IMR-90 (cell line): ENCODE measurements around the gene ZBTB7B. TPM values are rescaled to one million over a fixed set of nuclear protein-coding genes. Genes with fewer than 3 reads are reported as not detected.
A peak's percentile ranks its signal among the peaks of the same experiment; 100 is the strongest.

Experiments used
- ATAC-seq: fragments of 200-7000 bp; cut with Tn5 transposase; 2 replicates; pipeline ENCODE4 v1.9.1; 2020; ENCODE audit warnings: low read depth, mild to moderate bottlenecking, moderate library complexity
- BruUV-seq: library from RNA; stranded (reverse); fragments of 400-500 nt; replicated peaks from 2 replicates; lab custom pipeline; 2021; lab: Mats Ljungman, UMichigan
- CTCF ChIA-PET: fragments of 300-600 bp; formaldehyde crosslinking; extraction: SDS; loops from one replicate; lab custom pipeline; 2021; ENCODE audit warnings: antibody characterized with exemption; lab: Yijun Ruan, JAX
- POLR2A ChIA-PET: fragments of 300-600 bp; sonication (Branson Sonifier 250); formaldehyde crosslinking; loops from one replicate; lab custom pipeline; 2022; ENCODE audit warnings: antibody characterized with exemption; ENCODE audit not compliant: unreplicated experiment; lab: Charles Lee
- DNase-seq: peaks from one replicate; pipeline ENCODE4 v3.0.0; 2013
- H2AFZ ChIP-seq: replicated peaks from 2 replicates; pipeline ENCODE3; 2013; ENCODE audit warnings: low read length, mild to moderate bottlenecking; ENCODE audit not compliant: poor library complexity
- H2AK5ac ChIP-seq: 2 replicates; pipeline ENCODE4 v1.6.1; 2013; ENCODE audit warnings: low read depth, low read length, inconsistent platforms
- H2AK9ac ChIP-seq: replicated peaks from 2 replicates; pipeline ENCODE3; 2013; ENCODE audit warnings: mild to moderate bottlenecking, low read depth, low read length, moderate library complexity; ENCODE audit not compliant: poor library complexity
- H2BK120ac ChIP-seq: 2 replicates; pipeline ENCODE4 v1.6.1; 2013; ENCODE audit warnings: low read depth, low read length, inconsistent platforms
- H2BK15ac ChIP-seq: 3 replicates; pipeline ENCODE4 v1.6.1; 2013; ENCODE audit warnings: low read depth, low read length, inconsistent platforms
- H2BK20ac ChIP-seq: 2 replicates; pipeline ENCODE4 v1.6.1; 2013; ENCODE audit warnings: low read depth, mild to moderate bottlenecking, inconsistent platforms, low read length, moderate library complexity
- H2BK5ac ChIP-seq: 2 replicates; pipeline ENCODE4 v1.6.1; 2013; ENCODE audit warnings: mild to moderate bottlenecking, low read depth, low read length, inconsistent platforms; ENCODE audit not compliant: poor library complexity, severe bottlenecking
- H3K14ac ChIP-seq: replicated peaks from 2 replicates; pipeline ENCODE4 v1.6.1; 2013; ENCODE audit warnings: low read depth, low read length, inconsistent platforms
- H3K18ac ChIP-seq: 2 replicates; pipeline ENCODE4 v1.6.1; 2013; ENCODE audit warnings: low read depth, low read length, control low read depth
- H3K23ac ChIP-seq: 2 replicates; pipeline ENCODE4 v1.6.1; 2013; ENCODE audit warnings: low read depth, low read length, inconsistent platforms
- H3K27ac ChIP-seq: 2 replicates; pipeline ENCODE4 v1.5.1; 2013; ENCODE audit warnings: mild to moderate bottlenecking, control low read depth, low read length; ENCODE audit not compliant: insufficient read depth
- H3K27me3 ChIP-seq: 2 replicates; pipeline ENCODE4 v1.6.1; 2013; ENCODE audit warnings: low read length; ENCODE audit not compliant: control insufficient read depth, insufficient read depth
- H3K36me3 ChIP-seq: 2 replicates; pipeline ENCODE4 v1.6.1; 2013; ENCODE audit warnings: low read length, mixed read lengths; ENCODE audit not compliant: control insufficient read depth, insufficient read depth
- H3K4ac ChIP-seq: 2 replicates; pipeline ENCODE4 v1.6.1; 2013; ENCODE audit warnings: low read depth, low read length, inconsistent platforms
- H3K4me1 ChIP-seq: 2 replicates; pipeline ENCODE4 v1.6.1; 2013; ENCODE audit warnings: low read length, mixed read lengths; ENCODE audit not compliant: control insufficient read depth, insufficient read depth
- H3K4me2 ChIP-seq: 2 replicates; pipeline ENCODE4 v1.6.1; 2013; ENCODE audit warnings: low read depth, mild to moderate bottlenecking, control low read depth, low read length, moderate library complexity
- H3K4me3 ChIP-seq: 2 replicates; pipeline ENCODE4 v1.5.1; 2013; ENCODE audit warnings: low read depth, mild to moderate bottlenecking, control low read depth, low read length, moderate library complexity; ENCODE audit not compliant: insufficient read depth
- H3K56ac ChIP-seq: 2 replicates; pipeline ENCODE4 v1.6.1; 2013; ENCODE audit warnings: low read length, inconsistent platforms; ENCODE audit not compliant: insufficient read depth; ENCODE audit errors: extremely low read depth
- H3K79me1 ChIP-seq, 2 experiments: 2 replicates each; pipeline ENCODE4 v1.6.1; 2013; ENCODE audit warnings: low read length in 2 of 2, inconsistent platforms in 1 of 2, low read depth in 1 of 2
- H3K9ac ChIP-seq: 2 replicates; pipeline ENCODE4 v1.6.1; 2013; ENCODE audit warnings: low read depth, low read length, control low read depth
- H3K9me1 ChIP-seq: 2 replicates; pipeline ENCODE4 v1.6.1; 2013; ENCODE audit warnings: low read length, inconsistent platforms; ENCODE audit not compliant: insufficient read depth
- H3K9me3 ChIP-seq: 2 replicates; pipeline ENCODE4 v1.6.1; 2013; ENCODE audit warnings: low read length; ENCODE audit not compliant: control insufficient read depth, insufficient read depth
- H4K20me1 ChIP-seq: 2 replicates; pipeline ENCODE4 v1.6.1; 2013; ENCODE audit warnings: low read length, inconsistent platforms; ENCODE audit not compliant: insufficient read depth
- H4K5ac ChIP-seq: 2 replicates; pipeline ENCODE4 v1.6.1; 2013; ENCODE audit warnings: mild to moderate bottlenecking, low read depth, low read length, control low read depth
- H4K8ac ChIP-seq, 2 experiments: 2 replicates each; pipeline ENCODE4 v1.6.1; 2013; ENCODE audit warnings: low read depth in 2 of 2, low read length in 2 of 2, control low read depth in 1 of 2, inconsistent platforms in 1 of 2
- H4K91ac ChIP-seq: 2 replicates; pipeline ENCODE4 v1.6.1; 2013; ENCODE audit warnings: low read depth, low read length, inconsistent platforms; ENCODE audit not compliant: insufficient read depth
- BHLHE40 ChIP-seq: fragments of 150-350 bp; IDR thresholded peaks from 2 replicates; pipeline ENCODE4 v1.6.1; 2016; ENCODE audit warnings: mild to moderate bottlenecking, low read depth, low read length
- CEBPB ChIP-seq: IDR thresholded peaks from 2 replicates; pipeline ENCODE4 v1.6.1; 2012; ENCODE audit warnings: low read depth, low read length, improper control_type of control experiment
- CHD1 ChIP-seq: IDR thresholded peaks from 2 replicates; pipeline ENCODE4 v1.6.1; 2012; ENCODE audit warnings: low read depth, low read length, improper control_type of control experiment
- CTCF ChIP-seq: conservative IDR thresholded peaks from 2 replicates; pipeline ENCODE4 v1.5.1; 2012; ENCODE audit warnings: mild to moderate bottlenecking, low read depth, low read length, improper control_type of control experiment
- ELK1 ChIP-seq: fragments of 150-350 bp; IDR thresholded peaks from 2 replicates; pipeline ENCODE4 v1.6.1; 2016; ENCODE audit warnings: low read depth, mild to moderate bottlenecking, low read length, moderate library complexity, borderline replicate concordance
- FOS ChIP-seq: fragments of 150-350 bp; IDR thresholded peaks from 2 replicates; pipeline ENCODE4 v1.6.1; 2016; ENCODE audit warnings: low read depth, low read length
- MAFK ChIP-seq: IDR thresholded peaks from 2 replicates; pipeline ENCODE4 v1.6.1; 2012; ENCODE audit warnings: low read depth, low read length, improper control_type of control experiment
- MAZ ChIP-seq: IDR thresholded peaks from 2 replicates; pipeline ENCODE4 v1.6.1; 2012; ENCODE audit warnings: low read depth, mild to moderate bottlenecking, low read length, improper control_type of control experiment, moderate library complexity, borderline replicate concordance
- MXI1 ChIP-seq: IDR thresholded peaks from 2 replicates; pipeline ENCODE4 v1.6.1; 2012; ENCODE audit warnings: low read depth, mild to moderate bottlenecking, low read length, moderate library complexity, borderline replicate concordance
- NFE2L2 ChIP-seq: fragments of 150-350 bp; IDR thresholded peaks from 2 replicates; pipeline ENCODE4 v1.6.1; 2016; ENCODE audit warnings: low read depth, mild to moderate bottlenecking, low read length
- POLR2A ChIP-seq: IDR thresholded peaks from 2 replicates; pipeline ENCODE4 v1.6.1; 2012; ENCODE audit warnings: mild to moderate bottlenecking, low read depth, low read length
- RAD21 ChIP-seq: IDR thresholded peaks from 2 replicates; pipeline ENCODE4 v1.6.1; 2012; ENCODE audit warnings: low read length, improper control_type of control experiment
- RCOR1 ChIP-seq: IDR thresholded peaks from 2 replicates; pipeline ENCODE4 v1.6.1; 2012; ENCODE audit warnings: mild to moderate bottlenecking, low read length, improper control_type of control experiment; ENCODE audit not compliant: insufficient replicate concordance
- RFX5 ChIP-seq: IDR thresholded peaks from 2 replicates; pipeline ENCODE4 v1.8.0; 2012; ENCODE audit warnings: low read depth, mild to moderate bottlenecking, low read length, moderate library complexity
- SMC3 ChIP-seq: fragments of 150-350 bp; IDR thresholded peaks from 2 replicates; pipeline ENCODE4 v1.6.1; 2016; ENCODE audit warnings: low read depth, mild to moderate bottlenecking, antibody characterized with exemption, low read length, moderate library complexity
- USF2 ChIP-seq: fragments of 150-350 bp; IDR thresholded peaks from 2 replicates; pipeline ENCODE4 v1.6.1; 2017; ENCODE audit warnings: mild to moderate bottlenecking, antibody characterized with exemption, low read length, low read depth
- WGBS, 2 experiments: methylation state at CpG; one replicate each; pipeline versions ENCODE4 v1.1.5 to v1.1.7; 2013; ENCODE audit warnings: missing lambda C conversion rate in 2 of 2; ENCODE audit not compliant: insufficient read length in 1 of 2; ENCODE audit errors: extremely low coverage in 2 of 2; 5-methylcytosine and 5-hydroxymethylcytosine counted together
- dilution Hi-C: fragments of 300-500 bp; cut with HindIII; formaldehyde crosslinking; loops from one replicate; pipeline ENCODE4 v1.14.3; 2018; ENCODE audit warnings: low sequenced_read_pairs; ENCODE audit not compliant: unreplicated experiment
- in situ Hi-C: fragments of 300-500 bp; cut with MboI; formaldehyde crosslinking; loops from 3 replicates; pipeline ENCODE4 v1.14.3; 2019; ENCODE audit warnings: low sequenced_read_pairs, inconsistent platforms, mixed read lengths
- intact Hi-C: fragments of 100-400 bp; cut with micrococcal nuclease; formaldehyde crosslinking; loops from 2 replicates; pipeline ENCODE4 v1.10.0; 2022
- polyA plus RNA-seq, 3 experiments: library from polyadenylated mRNA; depleted of rRNA; stranded (reverse); fragments of >200 nt; gene quantifications; 2 replicates each; pipeline ENCODE4 v1.2.3, GENCODE V29; 2012; ENCODE audit warnings: low replicate concordance in 1 of 3
- total RNA-seq: library from RNA; depleted of rRNA; stranded (reverse); fragments of >200 nt; gene quantifications from 2 replicates; pipeline ENCODE4 v1.2.3, GENCODE V29; 2012

Gene ZBTB7B
- total and polyA plus RNA-seq, 2 of the 4 experiments (the other 2 are of a cell fraction): 7.7 to 17.4 TPM

GRCh38 chr1:155044365-155044764, 41.8 kb downstream of the ZBTB7B start:
- Histone ChIP-seq H2BK5ac (no peak overlapping the region), H3K4ac (0 out of 2 replicates have a peak overlapping the region, but pooled peaks have one; percentile 12), H4K91ac (no peak overlapping the region), H3K14ac (no peak overlapping the region), H3K9me1 (peaks cover 5% of the 10 kb centered on the region; the same call in 1 of the 2 replicates), H3K4me2 (no peak overlapping the region), H2AFZ (peak overlapping the region; percentile 81), H3K36me3 (no peaks in the 10 kb centered on the region), H3K27me3 (peaks cover 13% of the 10 kb centered on the region), H3K27ac (no peak overlapping the region), H3K4me3 (no peak overlapping the region), H2AK9ac (peak overlapping the region; percentile 17), H3K18ac (no peak overlapping the region), H2BK15ac (no peak overlapping the region), H3K23ac (no peak overlapping the region), H3K79me1 (no peaks in the 10 kb centered on the region), H4K8ac (no peak overlapping the region), H2BK20ac (no peak overlapping the region), H2BK120ac (no peak overlapping the region), H3K9me3 (no peaks in the 10 kb centered on the region), H3K56ac (no peak overlapping the region), H4K5ac (no peak overlapping the region), H4K20me1 (no peaks in the 10 kb centered on the region; the same call in 1 of the 2 replicates), H2AK5ac (no peak overlapping the region), H3K4me1 (peaks cover 5% of the 10 kb centered on the region), H3K9ac (no peak overlapping the region)
- no peak for TF ChIP-seq MXI1
- TF ChIP-seq USF2: no peak
- no peak for TF ChIP-seq CTCF
- no peak for TF ChIP-seq POLR2A
- TF ChIP-seq FOS: no peak
- no peak for TF ChIP-seq BHLHE40
- no peak for TF ChIP-seq ELK1
- TF ChIP-seq CEBPB: no peak
- no peak for TF ChIP-seq RCOR1
- TF ChIP-seq RFX5: no peak
- TF ChIP-seq SMC3: no peak
- TF ChIP-seq NFE2L2: no peak
- no peak for TF ChIP-seq CHD1
- TF ChIP-seq RAD21: no peak
- TF ChIP-seq MAZ: no peak
- TF ChIP-seq MAFK: no peak
- ChIA-PET POLR2A (interaction anchor here (0.6 kb wide), 1 partner anchor 1105 kb away, joined by 10 read pairs; no protein-coding TSS in a partner anchor), CTCF (interaction anchor here (0.8 to 2.4 kb wide), 8 partner anchors 10 to 47 kb away, joined by 3 to 12 read pairs (median 4); no protein-coding TSS in a partner anchor)
- in situ Hi-C loops (no loop called here), intact Hi-C loops (no loop called here), dilution Hi-C loops (no loop called here)
- 89% methylated on average over 5 of the region's 6 CpGs; no CpG with 5 or more reads in 1 of the 2 experiments for WGBS, 2 experiments
- no TSS peak for BruUV-seq
- ATAC-seq: no peak
- DNase-seq: no peak
